GM19023 (cell line): ENCODE measurements around the gene PKP1.
"Not testable (repeated sequence)": the region's sequence is repeated elsewhere in the genome, so short reads cannot be mapped to it uniquely, and the experiment has no call there.

Experiments used
- ATAC-seq: cut with Tn5 transposase; IDR thresholded peaks from one replicate; pipeline ENCODE4 v1.9.1; 2021; ENCODE audit warnings: mild to moderate bottlenecking, moderate library complexity; ENCODE audit not compliant: unreplicated experiment

Gene PKP1, protein sequence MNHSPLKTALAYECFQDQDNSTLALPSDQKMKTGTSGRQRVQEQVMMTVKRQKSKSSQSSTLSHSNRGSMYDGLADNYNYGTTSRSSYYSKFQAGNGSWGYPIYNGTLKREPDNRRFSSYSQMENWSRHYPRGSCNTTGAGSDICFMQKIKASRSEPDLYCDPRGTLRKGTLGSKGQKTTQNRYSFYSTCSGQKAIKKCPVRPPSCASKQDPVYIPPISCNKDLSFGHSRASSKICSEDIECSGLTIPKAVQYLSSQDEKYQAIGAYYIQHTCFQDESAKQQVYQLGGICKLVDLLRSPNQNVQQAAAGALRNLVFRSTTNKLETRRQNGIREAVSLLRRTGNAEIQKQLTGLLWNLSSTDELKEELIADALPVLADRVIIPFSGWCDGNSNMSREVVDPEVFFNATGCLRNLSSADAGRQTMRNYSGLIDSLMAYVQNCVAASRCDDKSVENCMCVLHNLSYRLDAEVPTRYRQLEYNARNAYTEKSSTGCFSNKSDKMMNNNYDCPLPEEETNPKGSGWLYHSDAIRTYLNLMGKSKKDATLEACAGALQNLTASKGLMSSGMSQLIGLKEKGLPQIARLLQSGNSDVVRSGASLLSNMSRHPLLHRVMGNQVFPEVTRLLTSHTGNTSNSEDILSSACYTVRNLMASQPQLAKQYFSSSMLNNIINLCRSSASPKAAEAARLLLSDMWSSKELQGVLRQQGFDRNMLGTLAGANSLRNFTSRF

DNA sequence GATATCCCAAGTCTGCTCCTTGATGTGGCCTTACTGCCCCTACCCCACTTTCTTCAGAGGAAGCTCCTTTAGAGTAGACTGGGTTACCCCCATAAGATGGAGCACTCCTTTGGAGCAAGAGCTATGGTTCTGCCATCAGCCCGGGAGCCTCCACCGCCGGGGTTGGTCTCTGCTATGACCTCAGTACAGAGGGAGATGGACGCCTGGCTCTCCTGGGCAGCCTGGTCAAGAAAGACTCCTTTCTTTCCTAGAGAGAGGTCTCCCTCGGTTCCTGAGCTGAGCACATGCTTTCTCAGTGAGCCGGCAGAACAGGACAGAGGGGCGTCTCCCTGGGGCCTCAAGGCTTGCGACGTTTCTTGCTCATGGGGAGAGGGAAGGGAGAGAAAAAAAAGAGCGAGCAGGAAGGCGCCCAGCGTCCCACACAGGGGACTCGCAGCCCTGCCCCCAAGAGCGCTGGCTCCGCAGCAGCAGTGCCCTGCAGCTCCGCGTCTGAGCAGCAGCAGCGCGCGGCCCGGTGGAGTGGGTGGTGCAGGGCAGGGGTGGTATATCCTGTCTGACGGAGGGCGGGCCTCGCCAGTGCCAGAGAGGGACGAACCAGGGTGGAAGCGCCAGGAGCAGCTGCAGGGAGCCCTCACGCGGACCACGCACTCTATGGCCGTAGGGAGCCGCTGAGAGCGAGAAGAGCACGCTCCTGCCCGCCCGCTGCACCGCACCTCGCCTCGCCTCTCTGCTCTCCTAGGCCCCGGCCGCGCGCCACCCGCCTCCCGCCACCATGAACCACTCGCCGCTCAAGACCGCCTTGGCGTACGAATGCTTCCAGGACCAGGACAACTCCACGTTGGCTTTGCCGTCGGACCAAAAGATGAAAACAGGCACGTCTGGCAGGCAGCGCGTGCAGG lies at the start of gene PKP1:
Gene PKP1, plus strand, starts transcription at position 576 of the 899 bp plus-strand sequence. Its CDS starts 197 bp downstream, at position 773.
- no peak for ATAC-seq

DNA sequence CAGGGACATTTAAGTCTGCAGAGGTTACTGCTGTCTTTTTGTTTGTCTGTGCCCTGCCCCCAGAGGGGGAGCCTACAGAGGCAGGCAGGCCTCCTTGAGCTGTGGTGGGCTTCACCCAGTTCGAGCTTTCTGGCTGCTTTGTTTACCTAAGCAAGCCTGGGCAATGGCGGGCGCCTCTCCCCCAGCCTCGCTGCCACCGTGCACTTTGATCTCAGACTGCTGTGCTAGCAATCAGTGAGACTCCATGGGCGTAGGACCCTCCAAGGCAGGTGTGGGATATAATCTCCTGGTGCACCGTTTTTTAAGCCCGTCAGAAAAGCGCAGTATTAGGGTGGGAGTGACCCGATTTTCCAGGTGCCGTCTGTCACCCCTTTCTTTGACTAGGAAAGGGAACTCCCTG lies 43.7 kb upstream of the PKP1 start:
- ATAC-seq: not testable (repeated sequence)

DNA sequence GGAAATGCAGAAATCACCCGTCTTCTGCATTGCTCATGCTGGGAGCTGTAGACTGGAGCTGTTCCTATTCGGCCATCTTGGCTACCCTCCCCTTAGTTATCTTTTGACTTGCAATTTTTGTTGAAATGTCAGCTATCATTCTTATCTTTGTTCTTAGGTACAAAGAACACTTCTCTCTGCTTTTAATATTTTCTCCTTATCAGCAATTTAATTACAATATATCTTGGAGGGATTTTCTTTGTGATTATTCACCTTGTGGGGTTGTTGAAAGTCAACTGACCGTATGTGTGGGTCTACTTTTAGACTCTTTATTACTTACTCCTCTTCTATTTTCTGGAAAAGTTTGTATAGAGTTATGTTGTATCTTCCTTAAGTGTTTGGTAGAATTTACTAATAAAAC lies 43.1 kb upstream of the PKP1 start:
- ATAC-seq: no peak

DNA sequence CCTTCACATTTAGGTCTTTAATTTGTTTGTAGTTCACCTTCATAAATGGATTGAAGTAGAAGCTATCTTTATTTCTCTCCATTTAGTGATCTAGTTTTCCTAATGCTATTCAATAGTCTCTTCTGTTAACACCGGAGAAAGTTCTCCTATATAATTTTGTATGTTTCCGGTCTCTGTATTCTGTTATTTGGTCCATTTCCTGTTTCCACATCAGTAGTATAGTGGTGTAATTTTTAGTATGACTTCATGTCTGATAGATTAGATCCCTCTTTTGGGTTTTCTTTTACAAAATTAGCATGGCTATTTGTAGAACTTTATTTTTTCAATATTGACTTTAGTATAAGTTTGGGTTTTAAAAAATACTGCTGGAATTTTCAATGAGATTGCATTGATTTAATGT lies 41.6 kb upstream of the PKP1 start:
- no peak for ATAC-seq

DNA sequence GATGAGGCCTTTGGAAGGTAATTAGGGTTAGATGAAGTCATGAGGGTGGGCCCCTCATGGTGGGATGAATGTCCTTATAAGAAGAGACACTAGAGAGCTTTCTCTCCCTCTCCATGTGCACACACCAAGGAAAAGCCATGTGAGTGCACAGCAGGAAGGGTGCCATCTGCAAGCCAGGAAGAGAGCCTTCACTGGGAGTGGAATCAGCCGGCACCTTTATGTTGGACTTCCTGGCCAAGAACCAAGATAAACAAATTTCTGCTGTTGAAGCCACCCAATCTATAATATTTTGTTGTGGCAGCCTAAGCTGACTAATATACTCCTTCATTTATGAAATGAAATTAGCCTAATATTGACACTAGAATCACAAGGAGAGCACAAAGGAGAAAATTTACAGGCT lies 38.2 kb upstream of the PKP1 start:
- ATAC-seq: no peak

DNA sequence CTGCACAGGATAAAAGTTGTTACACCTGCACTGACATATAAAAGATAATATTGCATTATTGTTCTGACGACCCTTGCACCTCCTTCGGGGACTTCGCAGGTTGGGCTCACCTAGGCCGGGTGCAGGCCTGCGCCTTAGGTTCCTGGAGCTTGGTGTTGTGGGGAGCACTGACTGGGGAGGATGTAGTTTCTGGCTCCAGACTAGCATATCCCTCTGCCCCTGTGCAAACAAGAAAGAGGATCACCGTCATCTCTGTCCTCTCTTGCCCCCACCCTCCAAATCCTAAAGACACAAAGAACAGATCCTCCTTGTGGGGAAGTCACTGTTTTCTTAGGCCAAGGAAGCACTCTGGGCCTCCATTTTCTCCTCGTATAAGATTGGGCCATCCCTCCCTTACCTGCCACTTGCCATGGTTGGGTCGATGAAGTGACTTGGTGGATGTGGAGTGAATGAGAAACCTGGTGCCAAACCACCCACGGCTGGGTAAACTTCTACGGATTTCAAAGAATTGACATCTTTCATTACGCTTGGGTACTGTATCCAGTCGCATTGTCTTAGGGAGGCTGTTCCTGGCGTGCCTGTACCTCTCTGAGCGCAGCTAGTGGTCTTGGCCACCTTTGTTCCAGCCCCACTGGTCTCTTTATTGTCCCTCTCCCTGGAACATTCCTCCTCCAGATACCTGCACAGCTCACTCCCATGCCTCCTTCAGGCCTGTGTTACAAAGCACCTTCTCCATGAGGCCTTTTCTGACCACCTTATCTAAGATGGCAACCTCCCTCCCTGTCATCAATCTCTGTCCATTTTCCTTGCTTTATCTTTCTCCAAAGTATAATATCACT lies 34.4 kb upstream of the PKP1 start:
- ATAC-seq: no peak

DNA sequence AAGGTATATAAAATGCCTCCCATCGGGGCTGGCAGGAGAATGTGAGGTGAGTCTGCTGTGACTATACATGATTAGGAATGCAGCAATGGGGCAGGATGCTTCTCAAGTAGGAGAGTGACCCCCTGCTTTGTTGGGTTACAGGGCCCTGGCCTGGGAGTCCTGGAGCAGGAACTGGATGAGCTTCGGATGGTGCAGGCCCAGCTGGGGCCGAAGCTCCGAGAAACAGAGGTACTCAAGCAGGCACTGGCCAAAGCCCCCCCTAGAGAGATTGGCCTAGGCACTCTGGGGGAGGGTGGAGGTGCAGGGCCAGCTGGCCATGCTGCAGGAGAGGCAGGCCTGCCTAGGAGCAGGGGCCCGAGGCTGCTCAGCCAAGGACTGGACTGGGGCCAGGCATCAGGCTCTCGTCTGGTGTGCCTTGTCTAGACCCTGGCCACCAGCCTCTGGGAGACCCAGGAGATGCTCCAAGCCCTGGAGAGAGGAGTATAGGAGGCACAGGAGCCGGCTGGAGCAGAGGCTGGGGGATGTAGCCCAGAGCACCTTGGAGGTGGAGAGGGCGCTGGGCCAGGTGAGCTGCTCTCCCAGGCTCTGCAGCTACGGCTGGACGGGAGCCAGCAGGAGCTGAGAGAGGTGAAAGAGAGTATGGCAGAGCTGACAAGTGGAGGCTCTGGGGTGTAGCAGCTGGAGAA lies 32.8 kb upstream of the PKP1 start:
- no peak for ATAC-seq

DNA sequence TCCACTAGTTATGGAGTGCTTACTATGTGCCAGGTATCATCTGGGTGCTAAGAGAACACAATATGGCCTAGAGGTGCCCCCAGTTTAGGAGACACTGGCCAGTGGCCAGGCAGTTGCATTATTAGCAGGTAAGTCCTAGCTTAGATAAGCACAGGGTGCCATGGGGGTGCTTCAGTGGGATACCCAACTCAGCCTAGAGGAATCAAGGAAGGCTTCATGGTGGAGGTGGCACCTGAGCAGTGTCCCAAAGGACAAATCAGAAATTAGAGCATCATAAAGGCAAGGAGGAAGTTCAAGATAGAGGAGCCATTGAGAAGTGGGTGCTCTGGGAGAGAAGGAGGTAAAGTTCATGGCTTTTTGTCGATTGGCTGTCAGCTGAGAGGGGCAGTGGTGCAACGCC lies 31.9 kb upstream of the PKP1 start:
- ATAC-seq: no peak

DNA sequence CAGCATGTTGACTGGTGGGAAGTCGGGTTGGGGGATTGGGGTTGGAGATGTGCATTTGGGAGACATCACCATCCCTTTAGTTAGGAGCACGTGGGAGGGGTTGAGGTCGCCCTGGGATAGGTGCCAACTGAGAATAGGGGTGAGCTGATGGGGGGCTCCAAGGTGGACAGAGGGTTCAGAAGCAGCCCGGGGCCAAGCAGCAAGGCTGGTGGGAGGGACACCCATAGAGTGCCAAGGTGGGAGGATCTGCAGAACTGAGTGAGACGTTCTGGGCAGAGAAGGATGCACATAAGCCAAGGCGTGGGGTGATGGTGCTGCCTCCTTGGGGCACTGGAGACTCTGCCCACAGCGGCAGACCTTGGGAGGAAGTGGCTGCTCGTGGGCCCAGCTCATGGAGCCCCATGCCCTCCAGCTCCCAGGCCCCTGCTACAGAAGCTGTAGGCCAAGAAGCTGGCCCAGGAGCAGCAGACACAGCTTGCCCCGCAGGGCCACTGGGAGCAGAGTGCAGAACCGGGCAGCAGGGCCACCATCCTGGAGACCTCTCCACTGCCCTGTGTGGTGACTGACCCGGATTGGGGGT lies 31.4 kb upstream of the PKP1 start:
- ATAC-seq: no peak

DNA sequence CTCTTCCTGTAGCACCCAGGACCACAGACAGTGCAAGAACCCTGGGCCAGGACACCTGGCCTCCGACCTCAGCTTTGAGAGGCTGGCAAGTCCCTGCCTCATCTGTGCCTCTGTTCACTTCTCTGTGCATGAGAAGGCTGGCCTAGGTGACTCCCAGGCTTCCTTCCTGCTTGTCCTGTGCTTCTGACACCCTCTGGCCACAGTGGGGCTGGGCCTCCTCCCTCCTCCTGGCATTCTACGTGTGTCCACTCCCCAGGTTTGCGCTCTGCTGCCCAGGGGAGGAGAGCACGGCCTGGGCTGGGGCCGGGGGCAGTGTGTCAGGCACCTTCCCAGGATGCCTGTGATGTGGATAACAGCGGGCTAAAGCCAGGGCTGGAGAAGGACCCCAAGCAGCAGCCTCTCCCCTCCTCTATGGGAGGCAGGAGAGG lies 30.3 kb upstream of the PKP1 start:
- no peak for ATAC-seq

DNA sequence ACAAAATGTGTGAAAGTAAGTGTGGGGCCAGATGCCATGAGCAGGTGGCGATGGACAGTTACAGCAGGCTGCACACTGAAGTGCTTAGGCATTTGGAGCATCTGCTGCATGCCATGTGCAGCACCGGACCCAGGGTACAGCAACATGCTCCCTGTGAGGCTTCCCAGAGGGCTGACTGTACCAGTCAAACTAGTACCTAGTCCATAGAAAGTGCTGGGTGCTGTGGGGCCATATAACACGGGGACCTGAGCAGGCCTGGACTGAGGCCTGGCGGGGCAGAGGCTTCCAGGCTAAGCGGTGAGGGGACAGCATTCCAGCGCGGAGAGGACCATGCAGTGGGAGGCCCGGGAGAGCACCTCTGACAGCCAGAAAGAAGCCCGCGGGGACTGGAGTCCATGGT lies 29.9 kb upstream of the PKP1 start:
- no peak for ATAC-seq

DNA sequence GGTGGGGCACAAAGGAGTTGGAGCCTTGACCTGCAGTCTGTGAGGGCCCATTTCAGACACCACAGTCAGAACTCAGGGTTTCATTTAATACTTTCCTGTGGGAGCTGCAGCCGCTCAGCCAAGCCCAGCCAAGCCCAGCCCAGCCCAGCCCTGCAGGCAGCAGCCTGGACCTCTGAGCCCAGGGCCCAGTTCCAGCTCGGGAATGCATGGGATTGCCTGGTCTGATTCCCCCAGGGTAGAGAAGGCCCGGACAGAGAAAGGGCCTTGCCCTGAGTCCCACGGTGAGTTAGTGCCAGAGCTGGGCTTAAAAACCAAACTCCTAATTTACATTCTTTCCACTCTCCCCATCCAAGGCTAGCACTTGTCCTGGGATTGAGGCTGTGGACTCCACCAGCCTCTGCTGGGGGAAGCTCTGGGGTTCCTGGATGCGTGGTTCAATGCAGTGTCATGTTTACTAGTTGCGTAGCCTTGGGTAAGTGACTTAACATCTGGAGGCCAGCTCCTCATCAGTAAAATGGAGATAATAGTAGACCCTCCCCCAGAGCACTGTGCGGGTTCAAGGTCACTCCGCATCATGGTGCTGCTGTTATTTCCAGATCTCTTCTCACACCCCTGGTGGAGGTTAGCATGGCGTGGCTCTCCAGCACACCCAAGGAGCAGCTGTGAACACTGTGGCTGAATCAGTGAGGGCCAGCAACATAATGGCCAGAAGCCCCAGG lies 29.2 kb upstream of the PKP1 start:
- ATAC-seq: no peak

DNA sequence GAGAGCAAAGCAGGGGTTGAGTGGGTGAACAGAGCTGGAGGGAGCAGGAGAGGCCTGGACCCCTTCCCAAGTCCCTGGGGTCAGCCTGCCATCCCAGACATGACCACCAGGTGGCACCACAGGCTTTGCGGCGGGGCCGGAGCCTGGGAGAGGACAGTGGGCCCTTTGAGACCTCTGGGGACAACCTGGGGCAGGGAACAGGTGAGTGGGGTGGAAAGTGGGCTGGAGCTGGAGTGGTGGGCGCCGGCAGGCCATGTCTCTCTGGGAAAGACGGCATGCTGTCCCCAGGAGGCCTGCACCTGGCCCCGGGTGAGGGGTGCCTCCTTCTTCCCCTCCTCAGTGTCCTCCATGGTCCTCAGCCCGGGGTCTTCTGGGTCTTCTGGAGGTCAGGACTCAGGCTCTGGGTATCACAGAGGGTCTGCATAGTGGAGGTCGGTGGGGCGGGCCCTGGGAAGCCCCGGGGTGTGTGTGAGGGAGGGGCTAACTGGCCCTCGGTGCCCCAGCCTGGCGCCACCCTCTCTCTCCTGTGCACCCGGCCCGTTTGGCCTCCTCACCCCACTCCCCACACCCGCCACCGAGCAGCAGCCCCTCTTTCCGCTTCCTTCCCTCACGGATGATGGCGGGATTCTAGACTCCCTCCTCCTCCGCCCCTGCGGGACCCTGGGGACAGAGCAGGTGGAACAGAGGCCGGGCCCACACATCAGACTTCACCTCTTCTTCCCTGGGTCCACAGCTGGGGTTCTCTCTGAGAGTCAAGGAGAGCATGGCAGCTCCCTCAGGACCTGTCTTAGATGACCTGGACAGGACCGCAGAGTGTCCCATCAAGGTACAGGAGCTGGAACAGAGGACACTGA lies 28.5 kb upstream of the PKP1 start:
- ATAC-seq: peak; percentile 54

DNA sequence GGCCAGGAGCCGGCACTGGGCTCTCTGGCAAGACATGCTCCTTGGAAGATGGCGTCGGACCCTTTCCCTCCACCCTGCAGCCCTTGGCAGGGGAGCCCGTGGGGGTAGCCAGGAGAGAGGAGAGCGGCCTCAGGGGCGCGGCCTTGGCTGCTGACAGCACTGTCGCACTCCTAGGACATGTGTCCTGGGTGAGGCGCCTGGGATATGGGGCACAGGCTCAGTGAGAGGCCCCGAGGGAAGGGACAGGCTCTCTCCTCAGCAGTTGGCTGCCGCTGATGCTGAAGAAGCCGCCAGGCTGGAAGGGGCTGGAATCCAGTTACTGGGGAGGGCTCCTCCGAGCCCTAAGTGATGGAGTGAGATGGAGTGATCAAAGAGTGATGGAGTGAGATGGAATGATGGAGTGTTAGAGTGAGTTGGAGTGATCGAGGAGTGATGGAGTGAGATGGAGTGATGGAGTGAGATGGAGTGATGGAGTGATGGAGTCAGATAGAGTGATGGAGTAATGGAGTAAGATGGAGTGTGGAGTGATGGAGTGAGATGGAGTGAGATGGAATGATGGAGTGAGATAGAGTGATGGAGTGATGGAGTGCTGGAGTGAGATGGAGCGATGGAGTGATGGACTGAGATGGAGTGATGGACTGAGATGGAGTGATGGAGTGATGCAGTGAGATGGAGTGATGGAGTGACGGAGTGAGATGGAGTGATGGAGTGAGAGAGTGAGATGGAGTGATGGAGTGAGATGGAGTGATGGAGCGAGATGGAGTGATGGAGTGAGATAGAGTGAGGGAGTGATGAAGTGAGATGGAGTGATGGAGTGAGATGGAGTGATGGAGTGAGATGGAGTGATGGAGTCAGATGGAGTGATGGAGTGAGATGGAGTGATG lies 27.6 kb upstream of the PKP1 start:
- ATAC-seq: no peak

DNA sequence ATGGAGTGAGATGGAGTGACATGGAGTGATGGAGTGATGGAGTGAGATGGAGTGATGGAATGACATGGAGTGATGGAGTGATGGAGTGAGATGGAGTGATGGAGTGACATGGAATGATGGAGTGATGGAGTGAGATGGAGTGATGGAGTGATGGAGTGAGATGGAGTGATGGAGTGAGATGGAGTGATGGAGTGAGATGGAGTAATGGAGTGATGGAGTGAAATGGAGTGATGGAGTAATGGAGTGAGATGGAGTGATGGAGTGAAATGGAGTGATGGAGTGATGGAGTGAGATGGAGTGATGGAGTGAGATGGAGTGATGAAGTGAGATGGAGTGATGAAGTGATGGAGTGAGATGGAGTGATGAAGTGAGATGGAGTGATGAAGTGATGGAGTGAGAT lies 25.2 kb upstream of the PKP1 start:
- ATAC-seq: not testable (repeated sequence)

DNA sequence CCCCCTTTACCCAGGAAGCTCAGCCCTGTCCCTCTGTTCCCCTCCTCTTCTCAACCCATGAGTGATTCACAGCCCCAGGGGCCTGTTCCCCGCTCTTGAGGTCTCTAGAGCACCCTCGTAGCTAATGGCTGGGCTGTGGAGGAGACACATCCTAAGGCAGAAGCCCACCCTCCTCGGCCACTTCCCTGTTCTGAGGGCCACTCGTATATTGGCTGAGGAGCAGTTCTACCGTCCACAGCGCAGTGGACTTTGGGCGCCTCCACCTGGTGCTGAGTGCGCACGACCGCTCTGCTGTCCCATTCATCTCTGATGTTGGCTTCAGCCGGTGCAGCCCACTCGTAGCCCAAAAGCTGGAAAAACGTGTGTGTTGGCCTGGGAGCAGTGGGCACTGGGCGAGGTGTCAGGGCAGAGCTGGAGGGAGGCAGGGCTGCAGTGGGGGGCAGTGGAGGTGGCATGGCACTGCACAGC lies 24.5 kb upstream of the PKP1 start:
- no peak for ATAC-seq
